GM23248 (cell line): ENCODE data around the gene RAD52. TPM values are rescaled to one million over a fixed set of nuclear protein-coding genes. Genes with fewer than 3 reads are reported as not detected.
A peak's percentile ranks its signal among the peaks of the same experiment; 100 is the strongest.

ENCODE experiments used
- DNase-seq: peaks from one replicate; pipeline ENCODE4 v3.0.0-alpha.2; 2015
- H2AFZ ChIP-seq: fragments of 200-600 bp; sonication (generic); 2 replicates; pipeline ENCODE4 v1.6.1; 2016; ENCODE audit warnings: antibody characterized with exemption
- H3F3A ChIP-seq: fragments of 200-600 bp; sonication (generic); 2 replicates; pipeline ENCODE4 v1.6.1; 2016; ENCODE audit warnings: mild to moderate bottlenecking, antibody characterized with exemption, mixed run types; ENCODE audit not compliant: insufficient read depth
- H3K27ac ChIP-seq: fragments of 200-600 bp; sonication (generic); 2 replicates; pipeline ENCODE4 v1.5.1; 2016; ENCODE audit warnings: mild to moderate bottlenecking
- H3K27me3 ChIP-seq: fragments of 200-600 bp; sonication (generic); replicated peaks from 2 replicates; pipeline ENCODE4 v1.6.1; 2016; ENCODE audit warnings: mild to moderate bottlenecking; ENCODE audit not compliant: insufficient read depth
- H3K36me3 ChIP-seq: fragments of 200-600 bp; sonication (generic); 2 replicates; pipeline ENCODE4 v1.6.1; 2016; ENCODE audit warnings: low read depth, mild to moderate bottlenecking
- H3K4me1 ChIP-seq: fragments of 200-600 bp; sonication (generic); 2 replicates; pipeline ENCODE4 v1.6.1; 2016; ENCODE audit warnings: mild to moderate bottlenecking; ENCODE audit not compliant: insufficient read depth
- H3K4me2 ChIP-seq: fragments of 200-600 bp; sonication (generic); one replicate; pipeline ENCODE4 v1.6.1; 2016; ENCODE audit warnings: mild to moderate bottlenecking; ENCODE audit not compliant: unreplicated experiment
- H3K4me3 ChIP-seq: fragments of 200-600 bp; sonication (generic); 2 replicates; pipeline ENCODE4 v1.5.1; 2016; ENCODE audit warnings: mild to moderate bottlenecking
- H3K79me2 ChIP-seq: fragments of 200-600 bp; sonication (generic); 2 replicates; pipeline ENCODE4 v1.6.1; 2016; ENCODE audit warnings: mild to moderate bottlenecking; ENCODE audit not compliant: insufficient read depth
- H3K9ac ChIP-seq: fragments of 200-600 bp; sonication (generic); 2 replicates; pipeline ENCODE4 v1.6.1; 2016; ENCODE audit warnings: mild to moderate bottlenecking
- H3K9me2 ChIP-seq: fragments of 200-600 bp; sonication (generic); 2 replicates; pipeline ENCODE4 v1.6.1; 2016; ENCODE audit warnings: mixed run types, mild to moderate bottlenecking, moderate library complexity; ENCODE audit not compliant: insufficient read depth
- H3K9me3 ChIP-seq: fragments of 200-600 bp; sonication (generic); one replicate; pipeline ENCODE4 v1.6.1; 2017; ENCODE audit warnings: low read depth
- H4K20me1 ChIP-seq: fragments of 200-600 bp; sonication (generic); 2 replicates; pipeline ENCODE4 v1.6.0; 2016; ENCODE audit not compliant: insufficient read depth
- EZH2 ChIP-seq: fragments of 200-600 bp; sonication (generic); IDR thresholded peaks from 2 replicates; pipeline ENCODE4 v1.6.1; 2018; ENCODE audit warnings: antibody characterized with exemption, mild to moderate bottlenecking; ENCODE audit not compliant: insufficient read depth, poor library complexity, severe bottlenecking
- EZH2phosphoT487 ChIP-seq: fragments of 200-600 bp; sonication (generic); IDR thresholded peaks from 2 replicates; pipeline ENCODE4 v1.6.1; 2018; ENCODE audit warnings: antibody characterized with exemption, moderate library complexity, mild to moderate bottlenecking, low read depth; ENCODE audit not compliant: insufficient read depth
- WGBS, 2 experiments: methylation state at CpG; one replicate each; pipeline ENCODE4 v1.1.6; 2015 to 2017; ENCODE audit warnings: low lambda C conversion rate in 2 of 2, low coverage in 1 of 2; ENCODE audit errors: missing lambda C conversion rate in 2 of 2; 5-methylcytosine and 5-hydroxymethylcytosine counted together
- in situ Hi-C: fragments of 300-500 bp; cut with MboI; formaldehyde crosslinking; loops from 2 replicates; pipeline ENCODE4 v1.15.0; 2020
- polyA plus RNA-seq: library from polyadenylated mRNA; unstranded; fragments of >200 nt; fragmentation: Nextera tagmentation; extraction: Ambion mirVana; gene quantifications from 2 replicates; pipeline ENCODE4 v1.2.1, GENCODE V29; 2016
- total RNA-seq: library from RNA; depleted of rRNA; stranded (reverse); fragments of >200 nt; shearing (Covaris generic); gene quantifications from 2 replicates; pipeline ENCODE4 v1.2.3, GENCODE V29; 2014

Gene RAD52
- total and polyA plus RNA-seq, 2 experiments from 2014 or later, result 7.4 to 20.0 TPM

- no peak overlapping the region for H3K4me3 ChIP-seq
- H3K4me2 ChIP-seq, result no peak overlapping the region
- peaks cover 63% of the 10 kb centered on the region for H3K79me2 ChIP-seq
- WGBS, 2 experiments, result 87 to 88% methylated on average over 5 of the region's 5 CpGs
- no peak for TF ChIP-seq EZH2
- TF ChIP-seq EZH2phosphoT487, result no peak
- H4K20me1 ChIP-seq, result no peaks in the 10 kb centered on the region
- no peak overlapping the region for H2AFZ ChIP-seq
- no peaks in the 10 kb centered on the region for H3K9me3 ChIP-seq
- DNase-seq, result no peak
- peaks cover under 1% of the 10 kb centered on the region; the same call in 1 of the 2 replicates for H3K4me1 ChIP-seq
- peaks cover 1% of the 10 kb centered on the region; the same call in 1 of the 2 replicates for H3F3A ChIP-seq
- H3K27me3 ChIP-seq, result no peaks in the 10 kb centered on the region
- H3K9ac ChIP-seq, result no peak overlapping the region
- no peaks in the 10 kb centered on the region for H3K9me2 ChIP-seq
- H3K27ac ChIP-seq, result no peak overlapping the region
- in situ Hi-C loops, result no loop called here
- H3K36me3 ChIP-seq, result peaks cover 59% of the 10 kb centered on the region
Measured at GRCh38 chr12:903055-903454, 46.4 kb downstream of the RAD52 start.

GRCh38 chr12:902581-902980 lies 46.9 kb downstream of the RAD52 start:
- WGBS, 2 experiments, result 93 to 97% methylated on average over 3 of the region's 3 CpGs
- Histone ChIP-seq H3K4me3 (no peak overlapping the region), H4K20me1 (no peaks in the 10 kb centered on the region), H3K9me3 (no peaks in the 10 kb centered on the region), H3K27me3 (no peaks in the 10 kb centered on the region), H3F3A (peaks cover 6% of the 10 kb centered on the region), H3K4me2 (no peak overlapping the region), H2AFZ (no peak overlapping the region), H3K9me2 (no peaks in the 10 kb centered on the region), H3K79me2 (peaks cover 67% of the 10 kb centered on the region), H3K9ac (no peak overlapping the region), H3K36me3 (peaks cover 60% of the 10 kb centered on the region), H3K27ac (no peak overlapping the region), H3K4me1 (peaks cover 6% of the 10 kb centered on the region; the same call in 1 of the 2 replicates)
- no peak for TF ChIP-seq EZH2phosphoT487
- no peak for TF ChIP-seq EZH2
- in situ Hi-C loops, result no loop called here
- DNase-seq, result no peak

- no peak overlapping the region for H3K4me2 ChIP-seq
- no peaks in the 10 kb centered on the region for H3K9me2 ChIP-seq
- H3K36me3 ChIP-seq, result peaks cover 62% of the 10 kb centered on the region
- H3K4me3 ChIP-seq, result no peak overlapping the region
- WGBS, 2 experiments, result 95% methylated on average over 4 of the region's 4 CpGs
- peaks cover 29% of the 10 kb centered on the region for H3F3A ChIP-seq
- H3K79me2 ChIP-seq, result peaks cover 38% of the 10 kb centered on the region
- H3K9me3 ChIP-seq, result no peaks in the 10 kb centered on the region
- DNase-seq, result no peak
- no peak overlapping the region for H2AFZ ChIP-seq
- H3K27me3 ChIP-seq, result no peaks in the 10 kb centered on the region
- H3K27ac ChIP-seq, result peak overlapping the region; percentile 54
- no peak overlapping the region for H3K9ac ChIP-seq
- no peaks in the 10 kb centered on the region for H4K20me1 ChIP-seq
- H3K4me1 ChIP-seq, result peaks cover 12% of the 10 kb centered on the region
- in situ Hi-C loops, result no loop called here
- TF ChIP-seq EZH2, result no peak
- TF ChIP-seq EZH2phosphoT487, result no peak
Measured at GRCh38 chr12:897386-897785, 52.1 kb downstream of the RAD52 start.

GRCh38 chr12:896031-896430 lies 53.5 kb downstream of the RAD52 start:
- H3F3A ChIP-seq, result peaks cover 29% of the 10 kb centered on the region
- no peaks in the 10 kb centered on the region for H3K27me3 ChIP-seq
- H3K79me2 ChIP-seq, result peaks cover 27% of the 10 kb centered on the region
- no peak overlapping the region for H3K9ac ChIP-seq
- no peak for DNase-seq
- H3K36me3 ChIP-seq, result peaks cover 57% of the 10 kb centered on the region
- H3K27ac ChIP-seq, result peak overlapping the region; percentile 37
- no peaks in the 10 kb centered on the region for H4K20me1 ChIP-seq
- H3K4me2 ChIP-seq, result no peak overlapping the region
- H3K9me3 ChIP-seq, result no peaks in the 10 kb centered on the region
- no peak overlapping the region for H3K4me3 ChIP-seq
- in situ Hi-C loops, result no loop called here
- 55 to 63% methylated on average over 4 of the region's 4 CpGs for WGBS, 2 experiments
- no peak overlapping the region for H2AFZ ChIP-seq
- TF ChIP-seq EZH2phosphoT487, result no peak
- no peak for TF ChIP-seq EZH2
- H3K9me2 ChIP-seq, result no peaks in the 10 kb centered on the region
- H3K4me1 ChIP-seq, result peaks cover 12% of the 10 kb centered on the region

- peaks cover 31% of the 10 kb centered on the region for H3F3A ChIP-seq
- H3K9me3 ChIP-seq, result no peaks in the 10 kb centered on the region
- H3K4me2 ChIP-seq, result no peak overlapping the region
- H3K9me2 ChIP-seq, result no peaks in the 10 kb centered on the region
- no peaks in the 10 kb centered on the region for H3K27me3 ChIP-seq
- no peak for TF ChIP-seq EZH2
- no peak for TF ChIP-seq EZH2phosphoT487
- no peak for DNase-seq
- no peak overlapping the region for H3K27ac ChIP-seq
- H3K4me1 ChIP-seq, result peaks cover 12% of the 10 kb centered on the region
- H3K9ac ChIP-seq, result no peak overlapping the region
- in situ Hi-C loops, result no loop called here
- peaks cover 12% of the 10 kb centered on the region for H3K79me2 ChIP-seq
- no peaks in the 10 kb centered on the region for H4K20me1 ChIP-seq
- H3K36me3 ChIP-seq, result peaks cover 62% of the 10 kb centered on the region
- no peak overlapping the region for H2AFZ ChIP-seq
- H3K4me3 ChIP-seq, result no peak overlapping the region
Measured at GRCh38 chr12:894226-894625, 55.3 kb downstream of the RAD52 start.
